Endothelial cell of umbilical vein (primary cell): ENCODE measurements around the gene ZPR1.

Experiments used
- CTCF ChIP-seq, 2 donors: IDR thresholded peaks; 1 replicate in 1 of 2; 2 replicates in 1 of 2; pipeline ENCODE4 v1.5.1; 2011; ENCODE audit warnings: low read length in 2 of 2, mild to moderate bottlenecking in 2 of 2, moderate library complexity in 2 of 2, control low read depth in 1 of 2, inconsistent platforms in 1 of 2, low read depth in 1 of 2; ENCODE audit not compliant: insufficient read depth in 1 of 2; ENCODE audit errors: extremely low read depth in 1 of 2
- EZH2 ChIP-seq: IDR thresholded peaks from 2 replicates; pipeline ENCODE4 v1.6.1; 2012; ENCODE audit warnings: borderline replicate concordance, low read depth, mild to moderate bottlenecking, moderate library complexity, low read length, inconsistent platforms; ENCODE audit not compliant: severe bottlenecking
- MYC ChIP-seq: IDR thresholded peaks from one replicate; pipeline ENCODE4 v1.6.1; 2011; ENCODE audit warnings: mild to moderate bottlenecking, low read depth, low read length
- POLR2A ChIP-seq: IDR thresholded peaks from 2 replicates; pipeline ENCODE4 v1.6.1; 2012; ENCODE audit warnings: low read depth, mild to moderate bottlenecking, control low read depth, low read length

GRCh38 chr11:116787436-116787785 lies 412 bp downstream of the ZPR1 start:
- no peak for TF ChIP-seq POLR2A
- TF ChIP-seq CTCF (IDR thresholded peaks at IDR 0.05; ENCODE audit: extremely low read depth in 1 of 2, insufficient read depth in 1 of 2, low read depth in 1 of 2, low read length in 2 of 2) = no peak
- TF ChIP-seq MYC = no peak
- TF ChIP-seq EZH2 = no peak
